ENCODE data around the gene P3H4. TPM values are rescaled to one million over a fixed set of nuclear protein-coding genes. Genes with fewer than 3 reads are reported as not detected.

The P3H4 gene, protein sequence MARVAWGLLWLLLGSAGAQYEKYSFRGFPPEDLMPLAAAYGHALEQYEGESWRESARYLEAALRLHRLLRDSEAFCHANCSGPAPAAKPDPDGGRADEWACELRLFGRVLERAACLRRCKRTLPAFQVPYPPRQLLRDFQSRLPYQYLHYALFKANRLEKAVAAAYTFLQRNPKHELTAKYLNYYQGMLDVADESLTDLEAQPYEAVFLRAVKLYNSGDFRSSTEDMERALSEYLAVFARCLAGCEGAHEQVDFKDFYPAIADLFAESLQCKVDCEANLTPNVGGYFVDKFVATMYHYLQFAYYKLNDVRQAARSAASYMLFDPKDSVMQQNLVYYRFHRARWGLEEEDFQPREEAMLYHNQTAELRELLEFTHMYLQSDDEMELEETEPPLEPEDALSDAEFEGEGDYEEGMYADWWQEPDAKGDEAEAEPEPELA
- total RNA-seq: 84.6 and 154 TPM in 2 replicates

DNA sequence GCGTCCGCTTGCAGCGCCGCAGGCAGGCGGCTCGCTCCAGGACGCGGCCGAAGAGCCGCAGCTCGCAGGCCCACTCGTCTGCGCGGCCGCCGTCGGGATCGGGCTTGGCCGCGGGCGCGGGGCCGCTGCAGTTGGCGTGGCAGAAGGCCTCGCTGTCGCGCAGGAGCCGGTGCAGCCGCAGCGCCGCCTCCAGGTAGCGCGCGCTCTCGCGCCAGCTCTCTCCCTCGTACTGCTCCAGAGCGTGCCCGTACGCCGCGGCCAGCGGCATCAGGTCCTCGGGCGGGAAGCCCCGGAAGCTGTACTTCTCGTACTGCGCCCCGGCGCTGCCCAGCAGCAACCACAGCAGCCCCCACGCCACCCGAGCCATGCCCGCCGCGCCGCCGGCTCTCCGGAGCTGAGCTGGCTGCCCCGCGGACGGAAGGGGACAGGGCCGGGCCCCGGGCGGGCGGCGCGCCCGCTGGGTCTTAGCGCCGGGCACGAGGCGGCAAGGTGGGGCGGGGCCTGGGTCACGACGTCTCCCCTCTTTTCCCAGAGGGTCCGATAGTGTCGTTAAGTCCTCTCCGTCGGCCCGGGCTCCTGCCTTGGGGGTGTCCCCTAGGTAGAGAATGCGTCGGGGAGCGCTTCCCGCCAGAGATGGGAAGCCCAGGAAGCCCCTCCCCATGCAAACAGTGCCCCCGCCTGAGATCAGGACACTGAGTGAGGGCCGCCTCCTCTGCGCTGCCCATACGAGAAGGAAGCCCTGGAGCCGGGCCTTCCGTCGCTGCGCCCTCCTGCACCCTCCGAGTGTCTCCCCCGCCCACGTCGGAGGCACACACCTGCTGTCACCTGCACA lies at the start of gene P3H4:
Gene P3H4, minus strand, starts transcription at position 401 of the 832 bp plus-strand sequence. Its CDS starts 34 bp downstream, at position 367.

DNA sequence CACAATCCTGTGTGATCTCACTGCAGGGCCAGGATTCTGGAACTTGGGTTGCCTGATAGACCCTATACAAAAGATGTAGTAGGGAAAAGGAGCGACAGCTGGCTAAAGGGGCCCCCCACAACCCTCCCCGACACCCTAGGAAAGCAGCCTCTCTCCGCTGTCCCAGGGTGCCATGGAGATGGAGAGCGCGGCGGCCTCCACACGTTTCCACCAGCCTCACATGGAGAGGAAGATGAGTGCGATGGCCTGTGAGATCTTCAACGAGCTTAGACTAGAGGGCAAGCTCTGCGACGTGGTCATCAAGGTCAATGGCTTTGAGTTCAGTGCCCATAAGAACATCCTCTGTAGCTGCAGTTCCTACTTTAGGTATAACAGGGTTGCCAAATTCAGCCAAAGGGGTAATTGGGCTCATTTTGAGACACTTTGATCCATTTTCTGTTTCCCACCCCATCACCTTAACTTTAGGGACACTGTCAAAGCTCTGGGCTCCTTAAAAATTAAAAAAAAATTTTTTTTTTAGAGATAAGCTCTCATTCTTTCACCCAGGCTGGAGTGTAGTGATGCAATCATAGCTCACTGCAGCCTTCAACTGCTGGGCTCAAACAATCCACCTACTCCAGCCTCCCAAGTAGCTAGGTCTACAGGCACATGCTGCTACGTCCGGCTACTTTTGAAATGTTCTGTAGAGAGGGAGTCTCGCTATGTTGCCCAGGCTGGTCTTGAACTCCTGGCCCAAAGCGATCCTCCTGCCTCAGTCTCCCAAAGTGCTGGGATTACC lies 26.2 kb upstream of the P3H4 start, which contains the start of gene KLHL10:
Gene KLHL10, plus strand, starts transcription at position 65 of the 778 bp plus-strand sequence. Its CDS starts 108 bp downstream, at position 173.

DNA sequence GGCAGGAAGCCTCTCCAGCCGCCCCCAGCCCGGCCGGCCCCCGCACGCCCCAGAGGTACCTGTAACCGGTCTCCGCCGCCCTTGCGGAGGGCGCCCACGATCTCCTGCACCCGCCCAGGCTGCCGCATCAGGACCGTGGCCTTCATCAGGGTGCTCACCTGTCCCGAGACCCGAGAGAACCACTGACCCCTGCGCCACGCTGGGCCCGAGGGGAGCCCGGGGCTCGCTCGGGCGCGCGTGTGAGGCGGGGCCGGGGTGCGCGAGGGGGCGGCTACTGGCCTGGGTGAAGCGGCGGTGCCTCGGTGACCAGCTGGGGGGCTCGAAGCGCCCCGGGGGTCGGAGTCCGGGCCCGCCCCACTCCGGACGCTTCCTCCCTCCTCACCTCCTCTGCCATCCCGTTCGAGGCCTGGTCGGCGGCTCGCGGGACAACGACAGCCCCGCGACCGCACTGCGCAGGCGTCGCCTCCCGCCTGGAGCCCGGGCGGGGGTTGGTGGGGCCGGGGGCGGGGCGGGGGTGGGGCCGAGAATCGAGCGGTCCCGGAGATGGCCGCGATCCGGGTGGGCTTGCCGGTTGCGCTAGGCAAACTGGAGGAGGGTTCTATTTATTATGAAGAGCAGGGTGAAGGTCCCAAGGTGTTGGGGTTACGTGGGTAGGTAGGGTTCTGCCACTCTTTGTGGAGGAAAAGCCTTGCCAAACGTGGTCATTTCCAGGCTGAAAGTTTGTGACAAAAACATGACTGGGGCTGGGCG lies 24.2 kb upstream of the P3H4 start, which contains the start of gene NT5C3B:
Gene NT5C3B, minus strand, starts transcription at position 433 of the 750 bp plus-strand sequence. Its CDS starts 39 bp downstream, at position 394.

DNA sequence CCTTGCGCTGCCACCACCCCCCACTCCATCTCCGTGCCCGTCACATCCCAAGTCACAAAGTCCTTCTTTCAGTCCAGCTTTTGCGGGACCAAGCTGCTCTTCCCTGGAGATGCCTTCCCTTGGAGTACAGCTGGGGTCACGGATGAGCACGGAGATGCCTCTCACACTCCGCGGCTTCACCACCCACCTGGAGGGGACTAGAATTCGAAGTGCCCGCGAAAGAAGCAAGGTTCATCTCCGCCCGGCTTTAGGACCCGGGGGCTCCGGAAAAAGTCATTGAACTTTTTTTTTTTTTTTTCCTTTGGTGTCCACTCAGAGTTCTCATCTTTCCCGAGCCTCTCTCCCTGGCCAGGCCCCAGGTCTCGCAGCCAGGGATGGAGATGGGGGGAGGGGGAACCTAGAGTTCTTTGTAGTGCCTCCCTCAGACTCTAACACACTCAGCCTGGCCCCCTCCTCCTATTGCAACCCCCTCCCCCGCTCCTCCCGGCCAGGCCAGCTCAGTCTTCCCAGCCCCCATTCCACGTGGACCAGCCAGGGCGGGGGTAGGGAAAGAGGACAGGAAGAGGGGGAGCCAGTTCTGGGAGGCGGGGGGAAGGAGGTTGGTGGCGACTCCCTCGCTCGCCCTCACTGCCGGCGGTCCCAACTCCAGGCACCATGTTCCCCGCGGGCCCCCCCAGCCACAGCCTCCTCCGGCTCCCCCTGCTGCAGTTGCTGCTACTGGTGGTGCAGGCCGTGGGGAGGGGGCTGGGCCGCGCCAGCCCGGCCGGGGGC lies 817 bp upstream of the P3H4 start, which contains the start of gene FKBP10:
Gene FKBP10, plus strand, starts transcription at position 624 of the 771 bp plus-strand sequence. Its CDS starts 31 bp downstream, at position 655.

DNA sequence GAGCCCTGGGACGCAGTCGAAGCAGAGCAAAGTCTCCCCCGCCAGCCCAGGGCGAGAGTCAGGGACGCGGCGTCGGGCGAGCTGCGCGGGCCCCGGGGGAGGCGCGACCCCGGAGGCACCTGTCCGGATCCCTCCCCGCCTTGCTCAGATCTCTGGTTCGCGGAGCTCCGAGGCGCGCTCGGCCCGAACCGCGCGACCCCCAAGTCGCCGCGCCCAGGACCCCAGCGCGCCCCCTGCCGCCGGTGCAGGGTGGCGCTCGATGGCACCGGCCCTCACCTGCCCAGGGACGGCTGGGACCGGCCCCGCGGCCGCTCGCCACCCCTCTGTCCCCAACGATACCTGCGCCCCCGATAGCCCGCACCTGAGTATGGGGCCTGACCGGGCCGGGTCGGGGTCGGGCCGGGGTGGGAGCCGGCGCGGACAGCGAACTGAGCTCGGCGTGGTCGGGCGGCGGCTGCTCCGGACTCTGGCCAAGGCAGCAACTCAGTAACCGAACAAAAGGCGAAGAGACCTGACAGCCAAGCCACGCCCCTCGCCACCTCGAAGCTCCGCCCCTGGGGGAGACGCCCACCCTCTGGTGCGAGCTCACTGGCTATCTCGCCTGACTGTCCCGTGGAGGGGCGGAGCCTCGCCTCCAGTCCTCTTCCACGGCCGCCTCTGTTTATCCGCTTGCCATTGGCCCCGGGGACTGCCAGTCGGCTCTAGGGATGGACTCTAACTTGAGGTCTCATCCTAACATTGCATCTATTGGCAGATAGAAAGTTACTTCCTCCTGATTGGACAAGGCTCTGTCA lies 25.3 kb downstream of the P3H4 start, which contains the start of gene JUP:
Gene JUP, minus strand, starts transcription at position 485 of the 794 bp plus-strand sequence. CDS start 14,857 bp downstream, outside the sequence.

Other genes starting within 250 kb of the P3H4 start
- gene KRT9, start 239.9 kb downstream of the P3H4 start, total RNA-seq: 0.39 and 0.87 TPM in 2 replicates
- gene KRT14, start 225.1 kb downstream of the P3H4 start, total RNA-seq: 128 and 2,930 TPM in 2 replicates
- 69.1 and 78.6 TPM in 2 replicates for gene KRT16, start 199.2 kb downstream of the P3H4 start, total RNA-seq
- gene KRT17, start 187.4 kb downstream of the P3H4 start, total RNA-seq: 1,476 and 3,292 TPM in 2 replicates
- 101 and 168 TPM in 2 replicates for gene EIF1, start 123.1 kb downstream of the P3H4 start, total RNA-seq
- gene GAST, start 99.6 kb downstream of the P3H4 start, total RNA-seq: not detected in 2 replicates
- 0.22 and 0.39 TPM in 2 replicates for gene HAP1, start 77.3 kb downstream of the P3H4 start, total RNA-seq
- gene JUP, start 25.2 kb downstream of the P3H4 start, total RNA-seq: 302 and 545 TPM in 2 replicates
- gene FKBP10, start 1.1 kb upstream of the P3H4 start, total RNA-seq: 240 and 313 TPM in 2 replicates
- 44.8 and 64.5 TPM in 2 replicates for gene NT5C3B, start 24.3 kb upstream of the P3H4 start, total RNA-seq
- gene KLHL10, start 25.9 kb upstream of the P3H4 start, total RNA-seq: 0.79 TPM in 1 of 2 replicates, not detected in the other
- 29.1 and 38.1 TPM in 2 replicates for gene KLHL11, start 53.5 kb upstream of the P3H4 start, total RNA-seq
- gene ACLY, start 107.0 kb upstream of the P3H4 start, total RNA-seq: 67.5 and 160 TPM in 2 replicates
- gene ODAD4, start 118.7 kb upstream of the P3H4 start, total RNA-seq: 1.2 and 1.6 TPM in 2 replicates
- 44.4 and 48.3 TPM in 2 replicates for gene CNP, start 154.8 kb upstream of the P3H4 start, total RNA-seq
- 39.7 and 61.2 TPM in 2 replicates for gene DNAJC7, start 205.5 kb upstream of the P3H4 start, total RNA-seq
- gene NKIRAS2, start 208.1 kb upstream of the P3H4 start, total RNA-seq: 30.6 and 56.2 TPM in 2 replicates
- gene C17orf113, start 238.7 kb upstream of the P3H4 start, total RNA-seq: 0.87 and 2.7 TPM in 2 replicates